Osteoblast (primary cell): ENCODE results near the gene VTI1A. TPM values are rescaled to one million over a fixed set of nuclear protein-coding genes. Genes with fewer than 3 reads are reported as not detected.

Experiments
- DNase-seq: peaks from one replicate; pipeline ENCODE4 v3.0.0; 2011; ENCODE audit warnings: low spot score, mixed read lengths; ENCODE audit not compliant: insufficient read length; ENCODE audit errors: missing footprints
- H2AFZ ChIP-seq: 2 replicates; pipeline ENCODE4 v1.6.0; 2011; ENCODE audit warnings: mild to moderate bottlenecking, low read length
- H3K27ac ChIP-seq: 2 replicates; pipeline ENCODE4 v1.5.1; 2011; ENCODE audit warnings: mild to moderate bottlenecking, low read depth, low read length, moderate library complexity
- H3K27me3 ChIP-seq: 2 replicates; pipeline ENCODE4 v1.6.0; 2012; ENCODE audit warnings: mild to moderate bottlenecking, control low read depth, inconsistent platforms, low read length, moderate library complexity; ENCODE audit not compliant: insufficient read depth
- H3K36me3 ChIP-seq: 2 replicates; pipeline ENCODE4 v1.5.1; 2011; ENCODE audit warnings: mild to moderate bottlenecking, low read length, control low read depth, moderate library complexity; ENCODE audit not compliant: insufficient read depth
- H3K4me1 ChIP-seq: 2 replicates; pipeline ENCODE4 v1.5.1; 2011; ENCODE audit warnings: mild to moderate bottlenecking, low read length, control low read depth, moderate library complexity; ENCODE audit not compliant: insufficient read depth
- H3K4me2 ChIP-seq: 2 replicates; pipeline ENCODE4 v1.6.0; 2011; ENCODE audit warnings: mild to moderate bottlenecking, low read length; ENCODE audit not compliant: insufficient read depth
- H3K4me3 ChIP-seq: fragments of 200-600 bp; sonication (generic); 3 replicates; pipeline ENCODE4 v1.5.1; 2012; ENCODE audit warnings: mild to moderate bottlenecking, low read length, inconsistent platforms; ENCODE audit not compliant: insufficient read depth
- H3K79me2 ChIP-seq: 2 replicates; pipeline ENCODE4 v1.6.0; 2012; ENCODE audit warnings: mild to moderate bottlenecking, low read length, control low read depth, inconsistent platforms; ENCODE audit not compliant: insufficient read depth
- H3K9me3 ChIP-seq: 2 replicates; pipeline ENCODE4 v1.5.1; 2011; ENCODE audit warnings: low read depth, low read length, control low read depth
- H4K20me1 ChIP-seq: 2 replicates; pipeline ENCODE4 v1.6.0; 2012; ENCODE audit warnings: mild to moderate bottlenecking, low read length, control low read depth; ENCODE audit not compliant: insufficient read depth
- total RNA-seq: library from RNA; depleted of rRNA; stranded (reverse); fragments of >200 nt; gene quantifications from 2 replicates; pipeline ENCODE4 v1.2.3, GENCODE V29; 2012
- TF ChIP-seq, protein P1 (sequence below): IDR thresholded peaks from 2 replicates; pipeline ENCODE4 v1.5.1; 2011; ENCODE audit warnings: mild to moderate bottlenecking, low read depth, low read length, moderate library complexity; ENCODE audit errors: extremely low read depth

The VTI1A gene
- total RNA-seq, 1 donor = 34.7 TPM

GRCh38 chr10:112842832-112843360 is 395.9 kb downstream of the VTI1A start:
- TF ChIP-seq, protein P1, sequence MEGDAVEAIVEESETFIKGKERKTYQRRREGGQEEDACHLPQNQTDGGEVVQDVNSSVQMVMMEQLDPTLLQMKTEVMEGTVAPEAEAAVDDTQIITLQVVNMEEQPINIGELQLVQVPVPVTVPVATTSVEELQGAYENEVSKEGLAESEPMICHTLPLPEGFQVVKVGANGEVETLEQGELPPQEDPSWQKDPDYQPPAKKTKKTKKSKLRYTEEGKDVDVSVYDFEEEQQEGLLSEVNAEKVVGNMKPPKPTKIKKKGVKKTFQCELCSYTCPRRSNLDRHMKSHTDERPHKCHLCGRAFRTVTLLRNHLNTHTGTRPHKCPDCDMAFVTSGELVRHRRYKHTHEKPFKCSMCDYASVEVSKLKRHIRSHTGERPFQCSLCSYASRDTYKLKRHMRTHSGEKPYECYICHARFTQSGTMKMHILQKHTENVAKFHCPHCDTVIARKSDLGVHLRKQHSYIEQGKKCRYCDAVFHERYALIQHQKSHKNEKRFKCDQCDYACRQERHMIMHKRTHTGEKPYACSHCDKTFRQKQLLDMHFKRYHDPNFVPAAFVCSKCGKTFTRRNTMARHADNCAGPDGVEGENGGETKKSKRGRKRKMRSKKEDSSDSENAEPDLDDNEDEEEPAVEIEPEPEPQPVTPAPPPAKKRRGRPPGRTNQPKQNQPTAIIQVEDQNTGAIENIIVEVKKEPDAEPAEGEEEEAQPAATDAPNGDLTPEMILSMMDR = no peak
- no peaks in the 10 kb centered on the region for H3K4me1 ChIP-seq
- peaks cover 7% of the 10 kb centered on the region for H3K27me3 ChIP-seq
- peaks cover 5% of the 10 kb centered on the region for H3K9me3 ChIP-seq
- H2AFZ ChIP-seq = no peak overlapping the region
- no peak overlapping the region for H3K27ac ChIP-seq
- H4K20me1 ChIP-seq = no peaks in the 10 kb centered on the region
- H3K79me2 ChIP-seq = no peaks in the 10 kb centered on the region
- no peak overlapping the region for H3K4me2 ChIP-seq
- H3K36me3 ChIP-seq = no peaks in the 10 kb centered on the region
- DNase-seq = no peak
- H3K4me3 ChIP-seq = no peak overlapping the region

DNA sequence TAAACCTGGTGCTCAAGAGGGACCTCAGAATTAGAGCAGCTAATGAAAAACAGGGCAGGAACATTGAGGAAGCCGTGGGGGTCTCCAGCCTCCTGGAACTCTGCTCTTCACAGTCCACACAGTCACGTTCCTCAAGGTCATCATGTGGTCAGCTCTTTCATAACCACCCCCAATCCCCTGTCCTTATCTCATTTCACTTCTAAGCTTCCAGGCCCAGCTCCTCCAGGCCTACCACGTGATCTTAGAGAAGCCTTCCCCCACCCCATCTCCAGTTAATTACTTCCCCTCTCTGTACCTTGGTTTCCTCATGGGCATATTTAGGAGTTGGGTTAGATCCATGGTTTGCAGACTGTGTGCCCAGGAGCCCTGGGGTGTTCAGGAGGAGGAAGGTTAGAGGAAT is 396.6 kb downstream of the VTI1A start:
- H3K4me1 ChIP-seq = no peaks in the 10 kb centered on the region
- H3K36me3 ChIP-seq = no peaks in the 10 kb centered on the region
- no peak overlapping the region for H3K4me2 ChIP-seq

GRCh38 chr10:112844681-112845544 is 397.9 kb downstream of the VTI1A start:
- Histone ChIP-seq H3K79me2 (no peaks in the 10 kb centered on the region), H3K9me3 (peaks cover 9% of the 10 kb centered on the region), H4K20me1 (no peaks in the 10 kb centered on the region), H3K27ac (no peak overlapping the region), H3K36me3 (no peaks in the 10 kb centered on the region), H3K4me3 (no peak overlapping the region), H3K4me1 (no peaks in the 10 kb centered on the region), H2AFZ (no peak overlapping the region), H3K4me2 (no peak overlapping the region), H3K27me3 (peaks cover 5% of the 10 kb centered on the region)
- no peak for DNase-seq
- TF ChIP-seq, protein P1 = no peak

More for the DNA sequence above, 396.6 kb downstream of the VTI1A start:
- Histone ChIP-seq H3K9me3 (peaks cover 9% of the 10 kb centered on the region), H4K20me1 (no peaks in the 10 kb centered on the region), H3K27me3 (peaks cover 7% of the 10 kb centered on the region), H3K27ac (no peak overlapping the region), H3K4me3 (no peak overlapping the region), H2AFZ (no peak overlapping the region), H3K79me2 (no peaks in the 10 kb centered on the region)
- DNase-seq = no peak
- TF ChIP-seq, protein P1 = no peak

DNA sequence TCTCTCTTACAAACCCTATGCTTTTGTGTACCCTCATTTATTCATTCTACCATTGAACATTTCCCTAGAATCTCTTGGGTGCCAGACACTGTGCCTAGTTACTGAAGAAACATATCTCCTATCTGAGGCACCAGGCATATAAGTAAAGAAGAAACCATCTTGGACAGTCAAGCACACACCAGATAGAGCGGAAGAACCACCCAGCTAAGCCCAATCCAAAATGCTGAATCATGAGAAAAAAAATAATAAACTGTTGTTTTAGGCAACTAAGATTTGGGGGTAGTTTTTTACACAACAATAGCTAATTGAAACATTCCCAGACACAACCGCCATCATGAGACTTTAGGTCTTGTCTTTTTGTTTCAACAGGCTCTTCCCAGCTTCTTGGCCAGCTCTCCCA is 400.8 kb downstream of the VTI1A start:
- H3K4me2 ChIP-seq = no peak overlapping the region
- TF ChIP-seq, protein P1 = no peak
- H3K9me3 ChIP-seq = peaks cover 9% of the 10 kb centered on the region
- H3K36me3 ChIP-seq = no peaks in the 10 kb centered on the region
- no peaks in the 10 kb centered on the region for H4K20me1 ChIP-seq
- no peak for DNase-seq
- H3K79me2 ChIP-seq = no peaks in the 10 kb centered on the region
- H3K27me3 ChIP-seq = peaks cover 17% of the 10 kb centered on the region
- H3K27ac ChIP-seq = no peak overlapping the region
- no peaks in the 10 kb centered on the region for H3K4me1 ChIP-seq
- H3K4me3 ChIP-seq = no peak overlapping the region
- H2AFZ ChIP-seq = no peak overlapping the region
